ENCODE results near the gene OR2AJ1. TPM values are rescaled to one million over a fixed set of nuclear protein-coding genes. Genes with fewer than 3 reads are reported as not detected.
A peak's percentile ranks its signal among the peaks of the same experiment; 100 is the strongest.

OR2AJ1 gene
- not detected for total RNA-seq

- no peak within 1 kb of the TSS for H3K4me3 Mint-ChIP-seq
- no peaks in the 10 kb centered on the region for H3K4me1 Mint-ChIP-seq
- H3K27ac Mint-ChIP-seq = no peak within 1 kb of the TSS
- CTCF ChIA-PET = no interaction called here
- DNase-seq (no peak), ATAC-seq (no peak)
- no peaks in the 10 kb centered on the region for H3K9me3 Mint-ChIP-seq (ENCODE audit: low read depth)
- no peaks in the 10 kb centered on the region for H3K27me3 Mint-ChIP-seq
- H3K36me3 Mint-ChIP-seq = no peaks in the 10 kb centered on the region
Measured at GRCh38 chr1:247924868-247925267, at the start of gene OR2AJ1. OR2AJ1 (plus strand) TSS chr1:247924889; CDS start chr1:247933769, 8,880 bp downstream.

DNA sequence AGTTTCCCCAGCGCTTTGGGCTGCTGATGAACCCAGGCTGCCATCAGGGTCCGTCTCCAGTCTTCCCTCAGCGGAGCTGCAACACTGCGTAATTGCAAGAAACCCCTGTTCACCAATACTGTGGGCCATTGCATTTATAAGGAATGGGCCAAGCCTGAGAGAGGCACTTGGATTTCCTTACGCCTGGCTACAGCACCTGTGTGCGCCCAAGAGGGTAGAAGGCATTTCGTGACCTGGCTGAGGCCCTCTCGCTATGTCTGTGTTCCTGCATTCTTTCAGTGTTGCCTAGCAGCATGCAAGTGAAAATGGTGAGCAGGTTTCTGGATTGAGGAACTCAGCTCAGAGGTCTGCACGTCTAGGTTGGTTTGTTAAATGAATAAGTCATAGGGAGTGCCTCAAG is 41.3 kb upstream of the OR2AJ1 start:
- CTCF ChIA-PET = no interaction called here
- DNase-seq = no peak
- Mint-ChIP-seq H3K4me3 (no peak overlapping the region), H3K4me1 (no peaks in the 10 kb centered on the region), H3K36me3 (no peaks in the 10 kb centered on the region), H3K27ac (no peak overlapping the region), H3K9me3 (ENCODE audit: low read depth) (no peaks in the 10 kb centered on the region), H3K27me3 (no peaks in the 10 kb centered on the region)
- ATAC-seq = no peak

- CTCF ChIA-PET = no interaction called here
- Mint-ChIP-seq H3K27me3 (no peaks in the 10 kb centered on the region), H3K36me3 (no peaks in the 10 kb centered on the region), H3K9me3 (ENCODE audit: low read depth) (no peaks in the 10 kb centered on the region), H3K27ac (no peak overlapping the region), H3K4me1 (no peaks in the 10 kb centered on the region), H3K4me3 (no peak overlapping the region)
- ATAC-seq = no peak
- no peak for DNase-seq
Measured at GRCh38 chr1:247884797-247885413, 39.8 kb upstream of the OR2AJ1 start.

DNA sequence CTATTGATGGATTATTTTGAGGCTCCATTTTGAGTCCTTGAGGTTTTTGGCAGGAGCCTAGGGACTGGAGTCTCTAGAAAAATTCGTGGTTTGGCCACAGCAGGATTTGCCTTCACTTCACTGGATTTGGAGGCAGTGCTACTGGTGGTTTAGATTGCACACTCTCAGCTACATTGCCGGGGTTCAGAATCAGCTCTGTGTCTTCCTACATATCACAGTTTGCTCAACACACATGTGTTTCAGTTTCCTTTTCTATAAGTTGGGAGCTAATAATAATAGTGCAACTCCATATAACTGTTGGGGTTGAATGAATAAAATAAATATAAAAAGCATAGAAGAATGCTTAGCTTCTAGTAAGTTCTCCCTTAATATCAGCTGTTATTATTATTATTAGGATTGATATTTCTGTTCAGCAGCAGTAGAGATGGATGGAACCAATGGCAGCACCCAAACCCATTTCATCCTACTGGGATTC is 29.5 kb upstream of the OR2AJ1 start, which contains the start of gene OR2W3:
Gene OR2W3, plus strand, starts transcription at position 425 of the 475 bp plus-strand sequence. Its CDS starts 0 bp downstream, at position 425.
- no peak for ATAC-seq
- Mint-ChIP-seq H3K4me3 (no peak within 1 kb of the TSS), H3K36me3 (no peaks in the 10 kb centered on the region), H3K27ac (no peak within 1 kb of the TSS), H3K27me3 (no peaks in the 10 kb centered on the region), H3K4me1 (no peaks in the 10 kb centered on the region), H3K9me3 (ENCODE audit: low read depth) (no peaks in the 10 kb centered on the region)
- no peak for DNase-seq
- CTCF ChIA-PET = no interaction called here

GRCh38 chr1:247895976-247896375 is 28.7 kb upstream of the OR2AJ1 start:
- ATAC-seq = no peak
- no peaks in the 10 kb centered on the region for H3K4me1 Mint-ChIP-seq
- no peak overlapping the region for H3K27ac Mint-ChIP-seq
- no peak for DNase-seq
- no peak overlapping the region for H3K4me3 Mint-ChIP-seq
- no peaks in the 10 kb centered on the region for H3K9me3 Mint-ChIP-seq (ENCODE audit: low read depth)
- H3K27me3 Mint-ChIP-seq = no peaks in the 10 kb centered on the region
- H3K36me3 Mint-ChIP-seq = no peaks in the 10 kb centered on the region
- CTCF ChIA-PET = no interaction called here

DNA sequence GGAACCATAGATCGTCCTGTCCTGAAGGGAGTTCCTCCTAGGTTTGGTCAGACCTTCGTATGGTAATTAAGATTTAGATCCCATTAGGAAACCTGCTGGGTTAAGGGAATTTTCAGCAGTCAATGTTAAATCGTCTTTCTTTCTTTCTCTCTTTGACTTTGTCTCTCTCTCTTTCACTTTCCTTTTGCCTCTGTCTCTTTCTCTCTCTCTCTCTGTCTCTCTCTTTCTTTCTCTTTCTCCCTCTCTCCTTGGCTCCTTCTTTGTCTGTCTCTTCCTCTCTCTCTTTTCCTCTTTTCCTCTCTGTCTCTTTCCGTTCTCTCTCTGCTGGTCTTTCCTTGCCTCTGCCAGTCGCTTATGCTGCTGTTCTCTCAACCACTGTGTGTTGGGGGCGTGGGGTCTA is 20.6 kb upstream of the OR2AJ1 start:
- ATAC-seq (no peak), DNase-seq (no peak)
- no peak overlapping the region for H3K27ac Mint-ChIP-seq
- CTCF ChIA-PET = no interaction called here
- peak overlapping the region; percentile 15 for H3K4me3 Mint-ChIP-seq
- no peaks in the 10 kb centered on the region for H3K36me3 Mint-ChIP-seq
- H3K27me3 Mint-ChIP-seq = no peaks in the 10 kb centered on the region
- peaks cover 2% of the 10 kb centered on the region for H3K9me3 Mint-ChIP-seq (ENCODE audit: low read depth)
- H3K4me1 Mint-ChIP-seq = peaks cover 20% of the 10 kb centered on the region

- no peaks in the 10 kb centered on the region for H3K27me3 Mint-ChIP-seq
- H3K36me3 Mint-ChIP-seq = no peaks in the 10 kb centered on the region
- H3K4me3 Mint-ChIP-seq = no peak overlapping the region
- H3K4me1 Mint-ChIP-seq = peaks cover 20% of the 10 kb centered on the region
- no peak for ATAC-seq
- DNase-seq = no peak
- H3K9me3 Mint-ChIP-seq (ENCODE audit: low read depth) = peaks cover 2% of the 10 kb centered on the region
- CTCF ChIA-PET = no interaction called here
- no peak overlapping the region for H3K27ac Mint-ChIP-seq
Measured at GRCh38 chr1:247905181-247905580, 19.5 kb upstream of the OR2AJ1 start.

- DNase-seq = no peak
- Mint-ChIP-seq H3K27ac (peak overlapping the region; percentile 67), H3K36me3 (no peaks in the 10 kb centered on the region), H3K4me3 (peak overlapping the region; percentile 61), H3K4me1 (peaks cover 20% of the 10 kb centered on the region), H3K27me3 (no peaks in the 10 kb centered on the region), H3K9me3 (ENCODE audit: low read depth) (peaks cover 2% of the 10 kb centered on the region)
- CTCF ChIA-PET = interaction anchor here (0.7 kb wide), 1 partner anchor 31 kb away, joined by 3 read pairs; no protein-coding TSS in a partner anchor
- ATAC-seq = no peak
Measured at GRCh38 chr1:247905910-247906503, 18.7 kb upstream of the OR2AJ1 start.

- H3K4me1 Mint-ChIP-seq = peaks cover 20% of the 10 kb centered on the region
- H3K27ac Mint-ChIP-seq = peak overlapping the region; percentile 67
- CTCF ChIA-PET = interaction anchor here (0.7 kb wide), 1 partner anchor 30 kb away, joined by 3 read pairs; no protein-coding TSS in a partner anchor
- H3K36me3 Mint-ChIP-seq = no peaks in the 10 kb centered on the region
- ATAC-seq (peak; percentile 66), DNase-seq (no peak)
- no peaks in the 10 kb centered on the region for H3K27me3 Mint-ChIP-seq
- H3K9me3 Mint-ChIP-seq (ENCODE audit: low read depth) = peaks cover 2% of the 10 kb centered on the region
- H3K4me3 Mint-ChIP-seq = peak overlapping the region; percentile 61
Measured at GRCh38 chr1:247906504-247907047, 18.1 kb upstream of the OR2AJ1 start.

DNA sequence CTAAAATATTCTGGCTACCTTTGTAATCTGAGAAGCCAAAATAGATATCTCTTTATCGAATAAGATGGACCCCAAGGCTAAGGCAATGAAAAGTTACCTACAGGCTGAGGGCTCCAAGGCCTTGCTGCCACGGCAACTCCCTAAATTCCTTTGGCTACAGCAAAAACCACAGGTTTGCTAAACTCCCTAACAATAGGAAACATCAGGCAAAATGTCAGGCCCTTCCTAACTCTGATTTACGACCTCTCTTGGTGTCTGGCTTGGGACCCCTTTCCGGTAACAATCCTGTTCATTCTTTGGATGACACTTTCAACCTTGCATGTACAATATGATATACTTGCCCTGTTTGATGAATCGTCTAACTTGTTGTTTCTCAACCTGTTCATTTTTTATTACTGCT is 15.9 kb upstream of the OR2AJ1 start:
- H3K27me3 Mint-ChIP-seq = no peaks in the 10 kb centered on the region
- CTCF ChIA-PET = no interaction called here
- no peak for ATAC-seq
- H3K36me3 Mint-ChIP-seq = no peaks in the 10 kb centered on the region
- H3K9me3 Mint-ChIP-seq (ENCODE audit: low read depth) = peaks cover 2% of the 10 kb centered on the region
- peaks cover 20% of the 10 kb centered on the region for H3K4me1 Mint-ChIP-seq
- H3K27ac Mint-ChIP-seq = no peak overlapping the region
- no peak overlapping the region for H3K4me3 Mint-ChIP-seq
- DNase-seq = no peak

DNA sequence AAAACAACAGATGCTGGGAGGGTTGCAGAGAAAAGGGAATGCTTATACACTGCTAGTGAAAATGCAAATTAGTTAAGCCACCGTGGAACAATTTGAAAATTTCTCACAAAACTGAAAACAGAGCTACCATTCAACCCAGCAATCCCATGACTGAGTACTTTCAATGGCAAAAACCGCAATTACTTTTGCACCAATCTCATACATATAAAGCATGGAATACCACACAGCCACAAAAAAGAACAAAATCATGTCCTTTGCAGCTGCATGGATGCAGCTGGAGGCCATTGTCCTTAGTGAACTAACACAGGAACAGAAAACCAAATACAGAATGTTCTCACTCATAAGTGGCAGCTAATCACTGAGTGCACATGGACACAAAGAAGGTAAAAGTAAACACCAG is 10.9 kb upstream of the OR2AJ1 start:
- DNase-seq (no peak), ATAC-seq (no peak)
- H3K9me3 Mint-ChIP-seq (ENCODE audit: low read depth) = peaks cover 2% of the 10 kb centered on the region
- H3K27ac Mint-ChIP-seq = no peak overlapping the region
- no peaks in the 10 kb centered on the region for H3K27me3 Mint-ChIP-seq
- CTCF ChIA-PET = no interaction called here
- H3K4me3 Mint-ChIP-seq = no peak overlapping the region
- no peaks in the 10 kb centered on the region for H3K4me1 Mint-ChIP-seq
- H3K36me3 Mint-ChIP-seq = no peaks in the 10 kb centered on the region

DNA sequence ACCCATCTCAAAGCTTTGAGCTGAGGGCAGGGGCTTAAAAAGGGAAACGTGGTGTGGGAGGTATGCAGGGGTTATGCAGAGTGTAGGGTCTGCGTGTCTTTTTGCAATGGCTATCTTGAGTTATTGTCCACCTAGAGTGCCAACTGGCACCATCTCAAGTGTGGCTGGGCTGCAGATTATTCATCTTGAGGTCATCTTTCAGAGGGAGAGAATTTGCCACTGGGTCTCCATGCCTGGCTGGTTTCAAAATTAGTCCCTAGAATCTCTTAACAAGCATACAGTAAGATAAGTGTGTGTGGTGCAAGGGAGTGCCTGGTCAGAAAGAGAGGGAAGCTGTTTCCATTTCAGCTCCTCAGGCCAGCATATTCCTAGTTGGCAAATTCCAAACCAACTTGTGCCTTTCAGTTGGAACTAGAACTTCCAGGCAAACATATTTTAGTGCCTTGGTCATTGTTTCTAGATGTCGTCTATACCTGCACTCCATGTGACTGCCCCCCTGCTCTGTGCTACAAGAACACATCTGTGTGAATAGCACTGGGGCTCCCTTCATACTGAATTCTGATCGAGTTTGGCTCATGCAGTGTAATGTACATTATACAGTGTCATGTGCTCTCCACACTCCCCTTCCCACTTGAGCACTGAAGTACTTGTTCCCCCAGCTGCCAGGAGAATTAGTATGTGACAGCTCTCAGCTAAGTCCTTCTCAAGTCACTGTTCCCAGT is 9.6 kb upstream of the OR2AJ1 start:
- Mint-ChIP-seq H3K27ac (no peak overlapping the region), H3K4me1 (no peaks in the 10 kb centered on the region), H3K9me3 (ENCODE audit: low read depth) (no peaks in the 10 kb centered on the region), H3K27me3 (no peaks in the 10 kb centered on the region), H3K4me3 (no peak overlapping the region), H3K36me3 (no peaks in the 10 kb centered on the region)
- DNase-seq (no peak), ATAC-seq (no peak)
- CTCF ChIA-PET = no interaction called here

DNA sequence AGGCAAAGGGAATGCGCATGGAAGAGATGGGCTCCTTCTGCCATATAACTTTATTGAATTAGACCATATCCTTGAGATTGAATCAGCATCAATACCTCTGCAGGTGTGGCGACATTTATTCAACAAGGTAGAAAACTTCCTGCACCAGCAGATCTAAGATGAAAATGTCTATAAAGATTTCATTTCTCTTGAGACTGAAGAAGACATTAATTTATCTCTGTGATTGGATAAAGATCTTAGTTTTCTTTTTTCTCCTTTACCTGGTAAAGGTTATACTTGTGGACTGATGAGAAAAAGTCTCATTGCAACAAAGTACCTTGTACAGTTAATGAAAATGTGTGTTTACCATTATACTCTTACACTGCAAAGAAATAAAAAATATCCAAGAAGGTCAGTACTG is 4.7 kb upstream of the OR2AJ1 start, which contains the start of gene OR2T8:
Gene OR2T8, plus strand, starts transcription at position 301 of the 400 bp plus-strand sequence. CDS start 766 bp downstream, outside the sequence.
- ATAC-seq (no peak), DNase-seq (no peak)
- no peaks in the 10 kb centered on the region for H3K9me3 Mint-ChIP-seq (ENCODE audit: low read depth)
- no peaks in the 10 kb centered on the region for H3K27me3 Mint-ChIP-seq
- H3K27ac Mint-ChIP-seq = no peak within 1 kb of the TSS
- CTCF ChIA-PET = no interaction called here
- no peaks in the 10 kb centered on the region for H3K36me3 Mint-ChIP-seq
- no peaks in the 10 kb centered on the region for H3K4me1 Mint-ChIP-seq
- H3K4me3 Mint-ChIP-seq = no peak within 1 kb of the TSS
